ENCODE data around the gene PDIK1L. TPM values are rescaled to one million over a fixed set of nuclear protein-coding genes. Genes with fewer than 3 reads are reported as not detected.

PDIK1L gene
- total RNA-seq, 1 donor = 6.5 TPM

DNA sequence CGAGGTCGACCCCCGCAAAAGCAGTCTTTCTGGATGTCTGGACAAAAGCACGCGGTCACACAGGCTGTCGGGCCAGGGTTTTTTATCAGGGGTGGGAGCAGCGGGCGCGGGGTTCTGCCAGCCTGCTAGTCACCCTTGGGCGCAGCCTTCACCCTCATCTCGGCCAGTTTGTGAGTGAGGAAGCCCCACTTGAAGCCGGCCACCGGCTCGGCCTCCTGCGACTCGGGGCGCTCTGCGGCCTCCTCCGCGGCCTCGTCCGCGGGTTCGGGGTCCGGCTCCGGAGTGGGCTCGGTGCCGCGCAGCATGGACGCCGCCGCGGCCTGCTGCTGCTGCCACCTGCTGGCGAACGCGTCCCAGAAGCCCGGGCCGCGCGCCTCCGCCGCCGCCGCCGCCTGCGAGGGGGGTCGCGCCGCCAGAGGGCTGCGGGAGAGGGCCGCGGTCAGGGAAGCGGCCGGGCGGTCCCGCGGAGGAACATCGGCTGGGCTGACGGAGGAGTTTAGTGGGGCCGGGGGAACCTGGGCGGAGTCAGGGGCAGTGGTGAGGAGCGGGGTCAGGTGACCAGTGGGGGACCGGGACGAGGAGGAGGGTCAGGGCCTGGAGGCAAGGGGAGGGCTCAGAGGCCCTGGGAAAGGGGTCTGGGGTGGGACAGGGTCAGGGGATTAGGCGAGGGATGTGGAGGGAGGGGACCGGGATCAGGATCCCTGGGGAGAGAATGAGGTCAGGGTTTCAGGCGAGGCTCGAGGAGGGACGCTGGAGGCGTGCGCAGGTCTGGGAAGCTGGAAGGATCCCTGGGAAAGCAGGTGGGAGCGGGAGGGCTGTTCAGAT is 52.6 kb downstream of the PDIK1L start:
- Histone ChIP-seq H3K79me2 (ENCODE audit: insufficient read depth, low read length) (no peaks in the 10 kb centered on the region), H3K36me3 (ENCODE audit: insufficient read depth, low read length) (no peaks in the 10 kb centered on the region), H3K9me3 (ENCODE audit: low read depth, low read length) (no peaks in the 10 kb centered on the region), H3K27me3 (ENCODE audit: insufficient read depth, low read length) (peaks cover 16% of the 10 kb centered on the region), H3K27ac (ENCODE audit: low read depth, low read length) (no peak overlapping the region), H3K4me3 (ENCODE audit: insufficient read depth, low read length) (peak overlapping the region; percentile 60), H4K20me1 (ENCODE audit: insufficient read depth, low read length) (no peaks in the 10 kb centered on the region), H3K4me1 (ENCODE audit: insufficient read depth, low read length) (peaks cover 4% of the 10 kb centered on the region), H2AFZ (ENCODE audit: low read length) (peak overlapping the region; percentile 47), H3K4me2 (ENCODE audit: insufficient read depth, low read length) (peak overlapping the region; percentile 68)
- DNase-seq (ENCODE audit: insufficient read length, low spot score, missing footprints) = peak; percentile 96
- TF ChIP-seq, protein P1, sequence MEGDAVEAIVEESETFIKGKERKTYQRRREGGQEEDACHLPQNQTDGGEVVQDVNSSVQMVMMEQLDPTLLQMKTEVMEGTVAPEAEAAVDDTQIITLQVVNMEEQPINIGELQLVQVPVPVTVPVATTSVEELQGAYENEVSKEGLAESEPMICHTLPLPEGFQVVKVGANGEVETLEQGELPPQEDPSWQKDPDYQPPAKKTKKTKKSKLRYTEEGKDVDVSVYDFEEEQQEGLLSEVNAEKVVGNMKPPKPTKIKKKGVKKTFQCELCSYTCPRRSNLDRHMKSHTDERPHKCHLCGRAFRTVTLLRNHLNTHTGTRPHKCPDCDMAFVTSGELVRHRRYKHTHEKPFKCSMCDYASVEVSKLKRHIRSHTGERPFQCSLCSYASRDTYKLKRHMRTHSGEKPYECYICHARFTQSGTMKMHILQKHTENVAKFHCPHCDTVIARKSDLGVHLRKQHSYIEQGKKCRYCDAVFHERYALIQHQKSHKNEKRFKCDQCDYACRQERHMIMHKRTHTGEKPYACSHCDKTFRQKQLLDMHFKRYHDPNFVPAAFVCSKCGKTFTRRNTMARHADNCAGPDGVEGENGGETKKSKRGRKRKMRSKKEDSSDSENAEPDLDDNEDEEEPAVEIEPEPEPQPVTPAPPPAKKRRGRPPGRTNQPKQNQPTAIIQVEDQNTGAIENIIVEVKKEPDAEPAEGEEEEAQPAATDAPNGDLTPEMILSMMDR (IDR thresholded peaks at IDR 0.05; ENCODE audit: extremely low read depth, low read depth, low read length) = peak; percentile 34

DNA sequence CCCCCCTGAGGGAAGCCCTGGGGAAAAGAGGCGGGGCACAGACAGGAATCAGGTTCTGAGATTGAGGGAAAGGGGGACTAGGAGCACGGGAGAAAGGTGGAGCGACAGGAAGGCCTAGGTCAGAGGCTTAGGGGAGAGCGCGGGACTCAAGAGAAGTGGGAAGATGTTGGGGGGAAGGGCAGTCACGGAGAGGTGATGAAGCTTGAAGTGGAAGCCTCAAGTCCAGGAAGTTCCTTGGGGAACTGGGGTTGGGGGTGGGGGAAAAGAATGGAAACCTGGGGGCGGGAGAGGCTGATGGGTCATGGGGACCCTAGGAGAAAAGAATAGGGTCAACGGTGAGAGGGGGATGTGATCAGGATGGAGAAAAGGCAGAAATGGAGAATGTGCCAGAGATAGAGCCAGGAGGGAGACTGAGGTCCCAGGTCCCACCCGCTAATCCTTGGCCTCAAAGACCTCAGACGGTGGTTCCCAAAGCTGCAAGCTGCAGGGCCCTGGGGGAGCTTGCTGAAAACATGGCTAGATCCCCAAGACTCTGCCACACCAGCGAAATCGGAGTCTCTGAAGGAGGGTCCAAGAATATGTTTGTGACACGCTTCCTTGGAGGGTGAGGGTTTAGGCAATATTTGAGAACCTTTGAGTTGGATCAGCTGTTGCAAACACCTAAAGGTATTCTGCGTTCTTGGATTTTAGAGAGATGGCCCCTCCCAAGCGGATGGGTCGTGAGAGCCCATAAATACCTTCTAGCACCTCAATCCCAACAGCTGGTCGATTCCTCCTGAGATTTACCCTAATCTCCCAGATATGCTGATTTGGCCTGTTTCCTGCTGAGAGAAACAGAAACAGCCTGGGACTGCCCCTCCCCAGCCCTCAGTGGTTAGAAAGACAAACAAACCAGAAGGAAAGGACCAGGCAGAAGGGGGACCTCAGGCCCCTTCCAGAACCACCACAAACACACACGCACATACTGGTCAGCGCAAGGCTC is 53.5 kb downstream of the PDIK1L start:
- Histone ChIP-seq H3K27ac (ENCODE audit: low read depth, low read length) (no peak overlapping the region), H3K79me2 (ENCODE audit: insufficient read depth, low read length) (peaks cover 4% of the 10 kb centered on the region), H3K4me3 (ENCODE audit: insufficient read depth, low read length) (no peak overlapping the region), H3K4me2 (ENCODE audit: insufficient read depth, low read length) (peak overlapping the region; percentile 68), H3K27me3 (ENCODE audit: insufficient read depth, low read length) (peaks cover 16% of the 10 kb centered on the region), H3K36me3 (ENCODE audit: insufficient read depth, low read length) (no peaks in the 10 kb centered on the region), H4K20me1 (ENCODE audit: insufficient read depth, low read length) (no peaks in the 10 kb centered on the region), H3K9me3 (ENCODE audit: low read depth, low read length) (no peaks in the 10 kb centered on the region), H3K4me1 (ENCODE audit: insufficient read depth, low read length) (peaks cover 5% of the 10 kb centered on the region), H2AFZ (ENCODE audit: low read length) (no peak overlapping the region)
- DNase-seq (ENCODE audit: insufficient read length, low spot score, missing footprints) = peak; percentile 78
- TF ChIP-seq, protein P1 (IDR thresholded peaks at IDR 0.05; ENCODE audit: extremely low read depth, low read depth, low read length) = no peak

DNA sequence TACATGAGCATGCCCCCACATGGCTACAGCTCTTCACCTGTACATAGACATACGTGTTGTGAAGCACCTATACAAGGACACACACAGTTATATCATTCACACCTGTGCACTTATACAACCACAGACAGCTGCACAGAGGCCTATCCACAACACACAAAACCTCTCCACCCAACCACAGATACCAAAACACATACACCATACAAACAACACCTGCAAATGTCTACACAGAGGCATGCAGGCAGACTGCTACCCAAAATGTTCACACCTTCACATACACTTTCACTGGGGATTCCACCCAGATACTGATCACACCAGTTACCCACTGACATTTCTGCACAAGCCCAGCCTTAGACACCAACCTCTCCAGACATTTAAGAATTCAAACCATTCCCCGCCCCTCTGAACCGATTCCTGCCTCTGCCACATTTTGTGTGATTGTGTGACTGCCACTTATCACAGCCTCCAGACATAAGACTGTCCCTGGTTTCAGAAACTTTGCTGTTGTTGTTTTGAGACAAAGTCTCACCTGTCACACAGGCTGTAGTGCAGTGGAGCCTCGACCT is 55.2 kb downstream of the PDIK1L start:
- Histone ChIP-seq H3K9me3 (ENCODE audit: low read depth, low read length) (no peaks in the 10 kb centered on the region), H3K27ac (ENCODE audit: low read depth, low read length) (no peak overlapping the region), H2AFZ (ENCODE audit: low read length) (no peak overlapping the region), H3K4me2 (ENCODE audit: insufficient read depth, low read length) (no peak overlapping the region), H4K20me1 (ENCODE audit: insufficient read depth, low read length) (peaks cover 3% of the 10 kb centered on the region), H3K4me3 (ENCODE audit: insufficient read depth, low read length) (no peak overlapping the region), H3K27me3 (ENCODE audit: insufficient read depth, low read length) (peaks cover 9% of the 10 kb centered on the region), H3K36me3 (ENCODE audit: insufficient read depth, low read length) (no peaks in the 10 kb centered on the region), H3K79me2 (ENCODE audit: insufficient read depth, low read length) (peaks cover 16% of the 10 kb centered on the region), H3K4me1 (ENCODE audit: insufficient read depth, low read length) (peaks cover 13% of the 10 kb centered on the region)
- TF ChIP-seq, protein P1 (IDR thresholded peaks at IDR 0.05; ENCODE audit: extremely low read depth, low read depth, low read length) = no peak
- DNase-seq (ENCODE audit: insufficient read length, low spot score, missing footprints) = peak; percentile 69

Data from osteoblast (primary cell).